Right lung (tissue), 5 donors: ENCODE measurements around the gene PPEF1. TPM values are rescaled to one million over a fixed set of nuclear protein-coding genes. Genes with fewer than 3 reads are reported as not detected.
"Not testable (repeated sequence)": the region's sequence is repeated elsewhere in the genome, so short reads cannot be mapped to it uniquely, and the experiment has no call there.

ENCODE experiments used
- DNase-seq, 2 donors: peaks; one replicate each; pipeline ENCODE4 v3.0.0-alpha.2; 2013
- polyA plus RNA-seq, 5 donors: library from polyadenylated mRNA; unstranded; fragments of 120-200 nt; gene quantifications; one replicate each; pipeline versions ENCODE4 v1.2.1 to v1.2.3, GENCODE V29; 2013; ENCODE audit warnings: inconsistent platforms in 1 of 5, low replicate concordance in 1 of 5; ENCODE audit not compliant: insufficient read length in 5 of 5, insufficient read depth in 1 of 5

PPEF1 gene
- polyA plus RNA-seq, 5 donors, result 0.20 to 1.1 (median 0.70) TPM

DNA sequence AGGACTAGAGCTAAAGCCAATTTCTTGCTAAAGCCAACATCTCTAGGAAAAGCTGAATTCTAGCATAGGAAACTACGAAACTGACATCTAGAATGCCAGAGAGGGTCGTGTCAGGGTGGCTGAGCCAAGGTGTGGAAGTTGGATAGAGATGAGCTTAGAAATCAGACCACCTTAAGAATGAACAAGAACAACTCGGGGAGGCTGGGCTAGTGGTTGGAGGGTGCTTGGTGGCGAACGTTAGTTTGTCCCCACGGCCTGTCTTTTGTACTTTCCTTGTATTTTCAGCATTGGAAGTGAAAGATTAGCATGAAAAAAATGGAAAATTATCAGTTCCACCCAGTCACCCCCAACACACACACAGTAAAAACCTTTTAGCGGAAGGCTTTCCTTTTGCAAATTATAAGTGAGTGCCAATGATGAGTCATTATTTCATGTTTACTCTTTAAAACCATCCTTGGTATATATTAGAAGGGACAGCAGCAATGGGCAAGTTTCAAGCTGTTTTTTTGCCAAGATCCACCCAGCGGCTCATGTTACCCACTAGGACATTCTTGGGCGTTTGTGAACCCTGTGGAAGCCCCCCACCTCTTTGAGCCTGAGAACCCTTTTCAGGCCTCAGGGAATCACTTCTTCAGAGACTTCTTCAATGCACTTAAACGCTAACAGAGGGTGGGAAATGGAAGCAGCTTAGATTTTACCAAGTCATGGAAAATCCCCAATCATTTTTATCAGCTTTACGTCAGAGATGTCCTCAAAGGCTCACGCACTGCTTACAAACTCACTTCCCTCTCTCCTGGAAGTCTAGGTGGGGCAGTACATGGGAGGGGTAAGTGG is 4.9 kb upstream of the PPEF1 start:
- DNase-seq, result peak in 1 of 2 donors; percentile 15

DNA sequence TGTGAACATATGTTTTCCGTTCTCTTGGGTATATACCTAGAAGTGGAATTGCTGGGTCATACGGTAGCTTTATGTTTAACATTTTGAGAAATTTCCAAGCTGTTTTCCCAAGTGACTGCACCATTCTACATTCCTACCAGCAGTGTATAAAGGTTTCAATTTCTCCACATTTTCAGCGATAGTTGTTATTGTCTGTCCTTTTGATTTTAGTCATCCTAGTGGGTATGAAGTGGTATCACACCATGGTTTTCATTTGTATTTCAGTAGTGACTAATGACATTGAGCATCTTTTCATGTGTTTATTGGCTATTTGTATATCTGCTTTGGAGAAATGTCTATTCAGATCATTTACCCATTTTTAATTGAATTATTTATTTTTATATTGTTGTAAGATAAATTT is 2.4 kb downstream of the PPEF1 start:
- DNase-seq, result no peak

GRCh38 chrX:18714910-18715309 is 7.5 kb downstream of the PPEF1 start:
- no peak for DNase-seq

DNA sequence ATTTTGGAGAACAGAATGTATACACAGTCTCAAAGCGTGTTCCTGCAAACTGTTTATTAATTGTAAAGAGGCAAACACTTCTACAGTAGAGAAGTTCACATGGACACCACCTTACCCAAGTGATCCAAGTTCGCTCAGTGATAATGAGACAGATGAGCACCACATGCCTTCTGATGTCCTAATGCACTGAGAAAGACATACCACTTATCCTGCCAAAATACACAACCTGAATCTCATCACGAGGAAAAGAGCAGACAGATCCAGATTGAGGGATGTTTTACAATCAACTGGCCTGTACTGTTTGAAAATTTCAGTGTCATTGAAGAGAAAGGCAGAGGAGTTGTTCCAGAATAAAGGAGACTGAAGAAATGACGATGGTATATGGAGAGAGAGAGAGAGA is 12.4 kb downstream of the PPEF1 start:
- DNase-seq, result no peak

DNA sequence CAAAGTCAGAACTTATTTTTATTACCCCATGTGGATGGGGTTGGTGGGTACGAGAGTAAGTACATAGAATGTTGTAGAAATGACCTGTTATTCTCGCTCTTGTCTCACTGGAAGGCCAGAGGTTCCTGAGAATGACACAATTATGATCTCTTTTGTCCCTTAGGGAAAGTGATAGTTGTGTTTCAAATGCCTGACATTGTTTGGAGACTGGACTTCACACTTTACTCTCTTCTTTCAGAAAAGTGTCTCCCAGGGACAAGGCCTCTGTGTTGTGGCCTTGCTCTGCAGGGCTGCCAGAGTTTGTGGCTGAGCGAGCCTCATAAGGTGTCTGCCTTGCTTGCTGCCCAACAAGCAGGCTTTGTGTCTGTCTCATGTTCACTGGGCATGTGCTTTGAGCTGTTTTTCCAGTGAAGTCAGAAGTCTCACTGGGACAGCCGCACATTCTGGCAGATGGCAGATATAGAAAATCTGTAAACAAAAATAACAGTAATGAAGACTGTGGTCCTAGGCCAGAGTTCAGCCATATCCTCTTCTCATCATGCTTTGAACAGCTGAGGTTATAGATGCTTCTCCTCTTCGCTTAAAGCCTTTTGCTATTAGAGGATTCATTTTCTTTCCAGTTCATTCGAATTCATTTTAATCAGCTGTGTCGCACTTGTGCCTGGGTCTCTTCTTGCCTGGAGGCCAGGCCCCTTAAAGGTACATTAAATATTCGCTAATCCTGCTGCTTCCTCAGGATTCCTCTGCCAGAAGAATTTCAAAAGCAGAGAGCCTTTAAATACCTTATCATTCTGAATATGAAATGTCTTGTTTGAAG is 14.4 kb downstream of the PPEF1 start:
- DNase-seq, result no peak

GRCh38 chrX:18722500-18723071 is 15.1 kb downstream of the PPEF1 start:
- no peak for DNase-seq

DNA sequence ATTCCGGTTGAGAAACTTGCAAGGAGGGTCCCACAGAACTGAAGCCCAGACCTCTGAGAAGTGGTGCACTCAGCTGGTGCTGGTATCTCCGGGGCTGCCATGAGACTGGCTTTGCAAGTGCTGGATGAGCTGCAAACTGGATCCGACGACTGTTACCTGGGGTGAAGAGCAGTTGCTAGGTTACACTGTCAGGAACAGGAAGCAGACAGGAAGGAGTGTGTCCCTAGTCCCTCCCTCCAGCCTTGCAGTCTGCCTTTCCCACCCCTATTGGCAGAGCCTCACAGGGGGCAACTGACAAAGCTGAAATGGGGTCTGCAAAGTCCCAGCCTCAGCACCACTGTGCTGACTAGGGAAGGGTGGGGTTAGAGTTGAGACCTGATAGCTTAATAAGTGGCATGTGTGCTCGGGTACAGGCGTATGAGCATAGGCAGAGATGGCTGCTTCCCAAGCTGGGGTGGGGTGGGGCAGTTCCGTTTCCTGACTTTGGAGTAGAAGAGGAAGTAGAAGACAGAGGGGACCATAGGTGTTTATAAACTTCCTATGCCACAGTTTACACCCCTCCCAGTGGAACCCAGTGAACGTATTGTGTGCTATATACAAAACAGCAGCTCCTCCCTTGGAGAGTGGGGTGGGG is 18.0 kb downstream of the PPEF1 start:
- DNase-seq, result no peak

DNA sequence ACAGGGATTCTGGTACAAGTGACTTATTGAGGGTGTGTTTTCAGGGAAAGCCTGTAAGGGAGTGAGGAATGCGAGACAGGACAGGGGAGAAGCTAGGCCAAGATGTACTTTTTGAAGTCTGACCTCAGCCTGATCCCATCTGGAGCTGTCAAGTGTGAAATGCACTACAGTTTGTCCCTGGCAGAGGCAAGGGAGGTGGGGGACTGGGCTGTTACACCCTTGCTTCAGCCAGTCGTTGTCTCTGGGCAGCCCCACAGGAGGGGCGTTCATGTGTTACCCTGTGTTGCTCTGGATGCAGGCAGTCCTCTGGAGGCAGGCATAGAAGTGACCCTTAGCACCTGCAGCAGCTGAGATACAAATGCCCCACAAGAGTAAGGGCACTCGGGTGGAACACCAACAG is 25.8 kb downstream of the PPEF1 start:
- DNase-seq, result no peak

GRCh38 chrX:18739609-18740008 is 32.2 kb downstream of the PPEF1 start:
- not testable (repeated sequence) for DNase-seq

DNA sequence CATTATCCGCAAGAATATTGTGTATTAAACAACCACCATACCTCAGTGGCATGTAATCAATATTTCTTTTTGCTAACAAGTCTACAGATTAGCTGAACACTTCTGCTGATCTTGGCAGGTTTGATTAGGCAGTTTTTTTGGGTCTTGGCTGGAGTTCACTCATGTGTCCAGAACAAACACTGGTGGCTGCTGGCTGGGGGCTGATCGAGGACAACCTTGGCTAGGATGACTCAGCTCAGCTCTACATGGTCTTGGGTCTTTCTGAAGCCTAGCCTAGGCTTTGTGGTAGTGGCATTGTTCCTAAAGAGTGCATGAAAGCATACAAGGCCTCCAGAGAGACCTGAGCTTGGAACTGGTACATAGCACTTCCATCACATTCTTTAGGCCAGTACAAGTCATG is 41.1 kb downstream of the PPEF1 start:
- DNase-seq, result no peak

DNA sequence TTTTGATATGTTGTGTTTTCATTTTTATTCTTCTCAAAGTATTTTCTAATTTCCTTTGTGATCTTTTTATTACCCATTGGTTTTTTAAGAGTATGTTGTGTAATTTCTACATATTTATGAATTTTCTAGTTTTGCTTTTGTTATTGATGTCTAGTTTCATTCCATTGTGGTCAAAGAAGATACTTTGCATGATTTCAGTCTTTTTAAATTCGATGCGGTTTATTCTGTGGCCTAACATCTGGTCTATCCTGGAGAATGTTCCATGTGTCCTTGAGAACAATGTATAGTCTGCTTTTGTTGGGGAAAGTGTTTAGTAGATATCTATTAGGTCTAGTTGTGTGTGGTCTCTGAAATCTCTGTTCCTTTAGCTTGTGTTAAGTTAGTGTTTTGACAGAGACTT is 46.2 kb downstream of the PPEF1 start:
- DNase-seq, result no peak

GRCh38 chrX:18755651-18756050 is 48.2 kb downstream of the PPEF1 start:
- no peak for DNase-seq

DNA sequence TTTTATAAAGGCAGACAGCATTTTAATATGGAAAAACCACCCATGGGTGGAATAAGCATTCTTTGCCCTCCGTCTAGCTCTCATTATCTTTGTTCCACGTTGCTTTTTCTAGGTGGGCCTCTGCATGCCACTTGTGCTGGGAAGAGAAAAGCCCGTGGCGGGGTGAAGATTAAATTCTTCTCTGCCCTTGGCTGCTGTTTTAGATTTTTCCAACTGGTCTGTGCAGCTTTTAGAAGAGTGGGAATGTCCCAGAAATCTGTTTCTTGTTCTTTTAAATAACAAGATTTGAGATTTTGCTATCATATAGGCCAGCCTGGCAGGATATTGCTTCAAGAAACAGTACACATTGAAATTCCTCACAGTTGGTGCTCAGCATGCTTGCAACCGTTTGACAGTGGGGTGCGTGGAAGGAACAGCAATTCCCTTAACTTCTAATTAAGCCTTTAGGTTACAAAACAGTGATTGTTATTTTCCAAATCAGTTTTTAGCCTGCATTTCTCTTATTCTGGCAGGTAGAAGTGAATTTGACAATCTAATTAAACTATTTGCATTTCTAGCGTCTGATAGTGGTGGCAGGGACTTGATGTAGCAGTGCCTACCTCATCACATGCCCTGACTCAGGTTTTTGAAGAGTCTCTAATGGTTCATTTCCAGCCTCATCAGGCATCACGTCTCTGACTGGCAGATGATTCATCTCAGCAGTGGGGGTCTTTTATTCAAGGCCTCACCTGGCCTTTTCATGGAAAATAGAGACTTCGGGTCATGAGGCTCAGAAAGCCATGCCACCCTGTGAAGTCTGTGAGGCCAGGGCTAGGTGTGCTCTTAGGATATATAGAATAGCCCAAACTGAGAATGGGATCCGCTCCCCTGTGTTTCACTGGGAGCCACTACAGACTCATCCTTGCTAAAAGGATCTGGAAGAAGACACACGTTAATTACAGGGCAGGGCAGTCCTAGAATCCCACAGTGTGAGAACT is 50.8 kb downstream of the PPEF1 start:
- no peak for DNase-seq

DNA sequence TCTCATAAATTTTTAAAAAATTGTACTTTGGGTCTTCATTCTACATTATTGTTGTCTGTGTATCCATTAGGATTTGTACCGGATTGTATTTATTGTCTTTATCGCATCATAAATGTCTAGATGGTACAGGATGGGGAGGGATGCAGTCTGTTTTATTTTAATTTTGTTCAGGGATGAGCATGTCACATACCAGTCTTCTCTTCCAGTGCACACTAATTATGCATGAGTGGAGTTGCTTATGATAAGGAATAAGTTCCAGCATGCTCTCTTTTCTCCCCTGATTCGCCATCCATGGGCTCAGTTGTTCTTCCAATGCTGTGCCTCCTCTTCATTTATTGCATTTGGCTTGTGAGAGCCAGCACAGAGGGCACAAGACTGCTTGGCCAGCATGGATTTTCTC is 54.3 kb downstream of the PPEF1 start:
- DNase-seq, result no peak

DNA sequence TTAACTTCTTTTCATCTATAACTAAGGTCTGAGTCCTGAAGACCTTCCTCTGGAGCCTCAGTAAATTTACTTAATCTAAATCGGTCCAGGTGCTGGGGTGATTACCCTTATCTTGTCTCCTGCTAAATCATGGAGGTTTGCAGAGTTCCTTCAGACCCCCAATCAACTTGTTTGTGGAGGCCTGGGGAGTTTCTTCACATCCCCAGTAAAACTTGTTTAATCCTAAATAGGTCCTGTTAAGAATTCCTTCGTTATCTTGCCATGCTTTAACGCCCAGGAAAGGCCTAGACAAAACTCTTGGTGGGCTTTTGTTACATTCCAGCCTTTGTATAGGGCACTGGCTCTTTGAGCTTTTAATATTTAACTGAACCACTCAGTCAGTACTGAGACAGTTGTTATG is 55.7 kb downstream of the PPEF1 start:
- DNase-seq, result not testable (repeated sequence)

- no peak for DNase-seq
Observed at GRCh38 chrX:18769364-18769763, 61.9 kb downstream of the PPEF1 start.

DNA sequence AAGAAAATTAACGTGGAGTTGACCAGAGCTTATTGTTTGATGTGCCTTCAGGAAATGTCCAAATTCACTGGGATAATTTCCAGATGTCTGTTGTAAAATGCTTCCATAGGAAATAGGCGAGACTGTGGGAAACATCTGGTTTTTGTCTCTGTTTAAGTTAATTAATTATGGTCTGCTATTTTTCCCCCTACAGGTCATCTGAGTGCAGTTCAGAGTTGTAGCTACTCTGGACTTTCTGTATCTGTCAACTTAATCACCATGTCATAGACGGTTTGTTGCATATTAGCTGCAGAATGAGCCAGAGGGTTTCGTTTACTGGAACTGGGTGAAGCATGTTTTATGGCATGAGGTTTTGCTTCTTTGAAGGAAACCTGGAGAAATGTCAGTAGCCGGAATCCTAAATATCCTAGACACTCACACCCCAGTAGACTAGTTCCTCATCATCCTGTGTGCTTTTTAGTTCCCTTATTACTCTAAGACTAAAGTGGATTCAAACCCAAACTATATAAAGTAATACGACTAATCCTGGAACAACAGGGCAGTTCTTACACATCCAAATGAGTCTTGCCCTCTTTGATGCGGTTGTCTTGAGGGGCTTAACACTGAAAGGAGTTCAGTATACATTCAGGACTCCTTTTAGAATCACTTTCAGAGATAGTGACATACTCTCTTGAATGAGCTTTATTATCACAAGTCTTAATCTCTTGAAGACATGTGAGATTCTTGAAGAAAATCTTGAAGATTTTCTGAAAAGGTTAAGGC is 62.5 kb downstream of the PPEF1 start:
- DNase-seq, result peak; percentile 36 to 51

- DNase-seq, result no peak
Observed at GRCh38 chrX:18789916-18790315, 82.5 kb downstream of the PPEF1 start.

DNA sequence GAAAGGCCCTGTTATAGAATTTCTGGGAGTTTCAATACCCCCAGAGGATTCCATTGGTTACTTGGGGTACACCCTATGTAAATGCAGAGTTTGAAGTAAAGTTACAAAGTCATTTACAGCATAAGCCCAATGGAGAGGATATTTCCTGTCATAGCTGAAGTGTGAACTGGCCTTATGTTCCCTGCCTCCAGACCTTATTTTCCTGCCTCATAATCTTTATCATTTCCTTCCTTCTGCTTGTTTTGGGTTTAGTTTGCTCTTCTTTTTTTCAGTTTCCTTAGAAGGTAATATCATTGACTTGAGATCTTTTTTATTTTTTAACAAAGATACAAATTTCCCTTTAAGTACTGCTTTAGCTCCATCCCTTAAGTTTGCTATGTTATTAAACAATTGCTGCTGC is 85.4 kb downstream of the PPEF1 start:
- DNase-seq, result no peak

DNA sequence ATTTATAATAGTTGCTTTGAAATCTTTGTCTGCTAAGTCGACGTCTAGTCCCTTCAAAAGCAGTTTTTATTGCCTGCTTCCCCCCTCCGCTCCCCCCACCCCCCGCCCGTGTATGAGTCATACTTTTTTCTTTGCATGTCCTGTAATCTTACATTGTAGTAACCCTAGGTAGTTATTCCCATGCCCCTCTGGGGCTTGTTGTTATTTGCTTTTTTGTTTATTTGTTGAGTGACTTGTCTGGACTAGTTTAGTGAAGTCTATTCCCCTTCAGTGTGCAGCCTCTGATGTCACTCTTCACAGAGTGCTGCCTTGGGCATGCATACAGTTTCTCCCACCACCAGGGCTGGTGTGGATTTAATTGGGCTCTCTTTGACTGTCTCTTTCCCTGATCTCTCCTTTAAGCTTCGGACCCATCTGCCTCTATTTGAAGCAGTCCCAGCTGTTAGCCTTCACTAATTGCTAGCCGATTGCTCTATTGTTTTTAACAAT is 86.2 kb downstream of the PPEF1 start:
- no peak for DNase-seq
